ENCODE measurements around the gene CHST8.

CHST8 gene

DNA sequence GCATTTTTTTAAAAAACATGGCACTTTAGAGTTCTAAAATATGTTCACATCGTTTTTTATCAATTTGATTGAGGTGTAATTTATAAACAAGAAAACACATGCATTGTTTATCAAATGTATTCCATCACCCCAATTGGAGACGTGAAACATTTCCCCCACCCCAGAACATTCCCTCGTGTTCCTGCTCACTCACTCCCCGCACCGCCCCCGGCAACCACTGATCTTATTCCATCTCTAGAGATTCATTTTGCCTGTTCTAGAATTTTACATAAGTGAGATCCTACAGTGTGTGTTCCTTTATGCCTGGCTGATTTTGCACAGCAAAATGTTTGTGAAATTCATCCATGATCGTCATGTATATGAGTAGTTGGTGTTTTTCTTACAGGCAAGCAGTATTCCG, 124.4 kb downstream of the CHST8 start:
- no peak overlapping the region for H3K27ac ChIP-seq (ENCODE audit: low read length)
- ATAC-seq (ENCODE audit: insufficient read depth, low read depth) (no peak), DNase-seq (no peak)
- H3K4me1 ChIP-seq (ENCODE audit: insufficient read depth, low read length) = no peaks in the 10 kb centered on the region
- H3K36me3 ChIP-seq (ENCODE audit: insufficient read depth, low read length) = no peaks in the 10 kb centered on the region
- H3K4me2 ChIP-seq (ENCODE audit: insufficient read depth, low read length) = no peak overlapping the region
- 0 out of 2 replicates have a peak, but pooled peaks cover 4% of the 10 kb centered on the region for H4K20me1 ChIP-seq (ENCODE audit: insufficient read depth, low read length)
- no peak overlapping the region for H3K9ac ChIP-seq (ENCODE audit: low read depth, low read length)
- no peaks in the 10 kb centered on the region for H3K27me3 ChIP-seq (ENCODE audit: insufficient read depth, low read length, poor library complexity)
- H3K9me3 ChIP-seq (ENCODE audit: insufficient read depth, low read length, severe bottlenecking) = no peaks in the 10 kb centered on the region
- H3K79me2 ChIP-seq (ENCODE audit: insufficient read depth, low read length) = no peaks in the 10 kb centered on the region
- no peak for TF ChIP-seq EZH2 (IDR thresholded peaks at IDR 0.05; ENCODE audit: borderline replicate concordance, low read depth, low read length, severe bottlenecking)
- TF ChIP-seq, protein P1, sequence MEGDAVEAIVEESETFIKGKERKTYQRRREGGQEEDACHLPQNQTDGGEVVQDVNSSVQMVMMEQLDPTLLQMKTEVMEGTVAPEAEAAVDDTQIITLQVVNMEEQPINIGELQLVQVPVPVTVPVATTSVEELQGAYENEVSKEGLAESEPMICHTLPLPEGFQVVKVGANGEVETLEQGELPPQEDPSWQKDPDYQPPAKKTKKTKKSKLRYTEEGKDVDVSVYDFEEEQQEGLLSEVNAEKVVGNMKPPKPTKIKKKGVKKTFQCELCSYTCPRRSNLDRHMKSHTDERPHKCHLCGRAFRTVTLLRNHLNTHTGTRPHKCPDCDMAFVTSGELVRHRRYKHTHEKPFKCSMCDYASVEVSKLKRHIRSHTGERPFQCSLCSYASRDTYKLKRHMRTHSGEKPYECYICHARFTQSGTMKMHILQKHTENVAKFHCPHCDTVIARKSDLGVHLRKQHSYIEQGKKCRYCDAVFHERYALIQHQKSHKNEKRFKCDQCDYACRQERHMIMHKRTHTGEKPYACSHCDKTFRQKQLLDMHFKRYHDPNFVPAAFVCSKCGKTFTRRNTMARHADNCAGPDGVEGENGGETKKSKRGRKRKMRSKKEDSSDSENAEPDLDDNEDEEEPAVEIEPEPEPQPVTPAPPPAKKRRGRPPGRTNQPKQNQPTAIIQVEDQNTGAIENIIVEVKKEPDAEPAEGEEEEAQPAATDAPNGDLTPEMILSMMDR (IDR thresholded peaks at IDR 0.05; ENCODE audit: borderline replicate concordance, extremely low read depth, low read length, poor library complexity, severe bottlenecking) = no peak
- H3K4me3 ChIP-seq (ENCODE audit: low read depth in 1 of 2, low read length in 2 of 2) = no peak overlapping the region
- H2AFZ ChIP-seq (ENCODE audit: low read depth, low read length) = no peak overlapping the region

DNA sequence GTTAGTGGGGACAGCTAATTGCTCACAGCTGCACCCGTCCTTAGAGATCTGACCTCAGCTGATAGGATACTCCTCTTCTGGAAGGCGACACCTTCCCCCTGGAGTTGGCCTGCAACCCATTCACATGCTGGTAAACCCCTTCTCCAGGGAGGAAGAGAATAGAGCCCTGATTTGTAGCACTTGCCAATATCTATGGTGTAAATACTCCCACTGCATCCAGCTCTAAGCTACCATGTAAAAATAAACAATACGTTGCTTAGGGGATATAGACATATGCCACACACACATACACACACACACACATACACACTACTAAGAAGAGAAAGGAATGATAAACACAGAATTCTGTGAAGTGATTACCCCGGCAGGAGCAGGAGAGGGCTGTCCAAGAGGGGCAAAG, 125.5 kb downstream of the CHST8 start:
- no peak overlapping the region for H3K4me2 ChIP-seq (ENCODE audit: insufficient read depth, low read length)
- no peaks in the 10 kb centered on the region for H3K79me2 ChIP-seq (ENCODE audit: insufficient read depth, low read length)
- no peaks in the 10 kb centered on the region for H3K4me1 ChIP-seq (ENCODE audit: insufficient read depth, low read length)
- 0 out of 2 replicates have a peak, but pooled peaks cover 4% of the 10 kb centered on the region for H4K20me1 ChIP-seq (ENCODE audit: insufficient read depth, low read length)
- H3K27me3 ChIP-seq (ENCODE audit: insufficient read depth, low read length, poor library complexity) = no peaks in the 10 kb centered on the region
- DNase-seq (no peak), ATAC-seq (ENCODE audit: insufficient read depth, low read depth) (no peak)
- H2AFZ ChIP-seq (ENCODE audit: low read depth, low read length) = no peak overlapping the region
- no peak overlapping the region for H3K4me3 ChIP-seq (ENCODE audit: low read depth in 1 of 2, low read length in 2 of 2)
- H3K27ac ChIP-seq (ENCODE audit: low read length) = no peak overlapping the region
- no peaks in the 10 kb centered on the region for H3K36me3 ChIP-seq (ENCODE audit: insufficient read depth, low read length)
- H3K9me3 ChIP-seq (ENCODE audit: insufficient read depth, low read length, severe bottlenecking) = no peaks in the 10 kb centered on the region
- no peak for TF ChIP-seq EZH2 (IDR thresholded peaks at IDR 0.05; ENCODE audit: borderline replicate concordance, low read depth, low read length, severe bottlenecking)
- TF ChIP-seq, protein P1 (IDR thresholded peaks at IDR 0.05; ENCODE audit: borderline replicate concordance, extremely low read depth, low read length, poor library complexity, severe bottlenecking) = no peak
- H3K9ac ChIP-seq (ENCODE audit: low read depth, low read length) = no peak overlapping the region

DNA sequence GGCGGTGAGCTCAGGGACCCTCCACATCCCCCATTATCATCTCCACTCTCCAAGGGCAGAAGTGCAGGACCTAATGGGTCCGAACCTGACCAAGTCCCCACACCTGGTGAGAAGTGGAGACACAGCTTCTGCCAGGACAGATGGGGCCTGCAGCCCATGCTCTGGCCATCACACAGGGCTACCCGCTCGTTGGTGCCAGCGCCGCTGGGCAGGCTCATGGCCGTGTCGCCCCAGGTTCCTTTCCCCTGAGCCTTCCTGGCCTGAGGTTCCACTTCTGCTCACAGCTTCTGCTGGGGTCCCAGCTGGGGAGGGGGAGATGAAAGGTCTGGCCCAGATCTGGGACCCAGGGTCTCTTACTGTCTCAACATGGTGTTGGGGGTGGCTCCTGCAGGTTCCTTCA, 126.5 kb downstream of the CHST8 start:
- Histone ChIP-seq H3K36me3 (ENCODE audit: insufficient read depth, low read length) (no peaks in the 10 kb centered on the region), H3K27me3 (ENCODE audit: insufficient read depth, low read length, poor library complexity) (no peaks in the 10 kb centered on the region), H4K20me1 (ENCODE audit: insufficient read depth, low read length) (0 out of 2 replicates have a peak, but pooled peaks cover 4% of the 10 kb centered on the region), H2AFZ (ENCODE audit: low read depth, low read length) (no peak overlapping the region), H3K4me2 (ENCODE audit: insufficient read depth, low read length) (no peak overlapping the region), H3K4me1 (ENCODE audit: insufficient read depth, low read length) (no peaks in the 10 kb centered on the region), H3K4me3 (ENCODE audit: low read depth in 1 of 2, low read length in 2 of 2) (no peak overlapping the region), H3K9ac (ENCODE audit: low read depth, low read length) (no peak overlapping the region), H3K9me3 (ENCODE audit: insufficient read depth, low read length, severe bottlenecking) (no peaks in the 10 kb centered on the region), H3K27ac (ENCODE audit: low read length) (no peak overlapping the region), H3K79me2 (ENCODE audit: insufficient read depth, low read length) (no peaks in the 10 kb centered on the region)
- no peak for DNase-seq
- TF ChIP-seq, protein P1 (IDR thresholded peaks at IDR 0.05; ENCODE audit: borderline replicate concordance, extremely low read depth, low read length, poor library complexity, severe bottlenecking) = no peak
- TF ChIP-seq EZH2 (IDR thresholded peaks at IDR 0.05; ENCODE audit: borderline replicate concordance, low read depth, low read length, severe bottlenecking) = no peak
- ATAC-seq (ENCODE audit: insufficient read depth, low read depth) = no peak

DNA sequence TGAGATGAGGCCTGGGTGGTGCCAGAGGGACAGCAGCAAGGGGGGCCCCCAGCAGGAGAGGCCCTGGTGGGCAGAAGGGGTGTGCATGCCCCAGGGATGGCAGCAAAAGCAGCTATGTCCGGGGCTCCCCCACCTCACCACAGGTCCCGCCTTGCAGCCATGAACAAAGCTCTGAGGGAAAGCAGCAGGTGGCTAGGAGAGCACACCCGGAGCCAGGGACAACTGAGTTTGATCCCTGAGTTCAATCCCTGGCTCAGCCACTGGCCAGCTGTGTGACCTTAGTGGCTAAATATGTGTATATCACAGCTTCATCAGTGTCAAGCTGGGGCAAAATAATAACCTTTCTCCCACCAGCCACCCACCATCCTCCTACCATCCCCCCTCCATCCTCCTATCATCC, 127.3 kb downstream of the CHST8 start:
- DNase-seq (no peak), ATAC-seq (ENCODE audit: insufficient read depth, low read depth) (no peak)
- Histone ChIP-seq H3K27ac (ENCODE audit: low read length) (no peak overlapping the region), H3K9ac (ENCODE audit: low read depth, low read length) (no peak overlapping the region), H3K4me1 (ENCODE audit: insufficient read depth, low read length) (no peaks in the 10 kb centered on the region), H3K27me3 (ENCODE audit: insufficient read depth, low read length, poor library complexity) (no peaks in the 10 kb centered on the region), H3K79me2 (ENCODE audit: insufficient read depth, low read length) (no peaks in the 10 kb centered on the region), H2AFZ (ENCODE audit: low read depth, low read length) (no peak overlapping the region), H3K36me3 (ENCODE audit: insufficient read depth, low read length) (no peaks in the 10 kb centered on the region), H4K20me1 (ENCODE audit: insufficient read depth, low read length) (0 out of 2 replicates have a peak, but pooled peaks cover 4% of the 10 kb centered on the region), H3K9me3 (ENCODE audit: insufficient read depth, low read length, severe bottlenecking) (no peaks in the 10 kb centered on the region), H3K4me3 (ENCODE audit: low read depth in 1 of 2, low read length in 2 of 2) (no peak overlapping the region), H3K4me2 (ENCODE audit: insufficient read depth, low read length) (no peak overlapping the region)
- TF ChIP-seq, protein P1 (IDR thresholded peaks at IDR 0.05; ENCODE audit: borderline replicate concordance, extremely low read depth, low read length, poor library complexity, severe bottlenecking) = no peak
- no peak for TF ChIP-seq EZH2 (IDR thresholded peaks at IDR 0.05; ENCODE audit: borderline replicate concordance, low read depth, low read length, severe bottlenecking)
